GM06990 (cell line): ENCODE results near the gene UCK2.
A peak's percentile ranks its signal among the peaks of the same experiment; 100 is the strongest.

ENCODE experiments used
- DNase-seq: peaks from one replicate; pipeline ENCODE4 v3.0.0-alpha.2; 2011; ENCODE audit not compliant: insufficient read length; ENCODE audit errors: extremely low read depth
- H3K27me3 ChIP-seq: replicated peaks from 2 replicates; pipeline ENCODE4 v1.6.0; 2011; ENCODE audit warnings: low read length; ENCODE audit not compliant: control insufficient read depth, insufficient read depth
- H3K36me3 ChIP-seq: 2 replicates; pipeline ENCODE4 v1.5.1; 2011; ENCODE audit warnings: low read length; ENCODE audit not compliant: control insufficient read depth, insufficient read depth
- H3K4me3 ChIP-seq: replicated peaks from 2 replicates; pipeline ENCODE4 v1.5.1; 2011; ENCODE audit warnings: low read depth, mild to moderate bottlenecking, control low read depth, low read length
- CTCF ChIP-seq: IDR thresholded peaks from 2 replicates; pipeline ENCODE4 v1.5.1; 2011; ENCODE audit warnings: low read length, control low read depth, mild to moderate bottlenecking, inconsistent platforms; ENCODE audit not compliant: insufficient read depth, poor library complexity, severe bottlenecking

Gene UCK2

GRCh38 chr1:165845992-165846748 is 18.8 kb downstream of the UCK2 start:
- Histone ChIP-seq H3K27me3 (no peaks in the 10 kb centered on the region), H3K4me3 (no peak overlapping the region), H3K36me3 (no peaks in the 10 kb centered on the region; the same call in 1 of the 2 replicates)
- DNase-seq = no peak
- TF ChIP-seq CTCF = no peak

GRCh38 chr1:165847486-165847885 is 20.1 kb downstream of the UCK2 start:
- TF ChIP-seq CTCF = no peak
- no peaks in the 10 kb centered on the region for H3K27me3 ChIP-seq
- no peak for DNase-seq
- H3K36me3 ChIP-seq = no peaks in the 10 kb centered on the region; the same call in 1 of the 2 replicates
- H3K4me3 ChIP-seq = no peak overlapping the region

GRCh38 chr1:165849353-165850133 is 22.1 kb downstream of the UCK2 start:
- TF ChIP-seq CTCF = no peak
- Histone ChIP-seq H3K27me3 (no peaks in the 10 kb centered on the region), H3K36me3 (no peaks in the 10 kb centered on the region; the same call in 1 of the 2 replicates), H3K4me3 (no peak overlapping the region)
- no peak for DNase-seq

- Histone ChIP-seq H3K4me3 (no peak overlapping the region), H3K36me3 (no peaks in the 10 kb centered on the region; the same call in 1 of the 2 replicates), H3K27me3 (no peaks in the 10 kb centered on the region)
- peak; percentile 49 for DNase-seq
- TF ChIP-seq CTCF = no peak
Observed at GRCh38 chr1:165851034-165851658, 23.7 kb downstream of the UCK2 start.

- H3K36me3 ChIP-seq = no peaks in the 10 kb centered on the region; the same call in 1 of the 2 replicates
- no peaks in the 10 kb centered on the region for H3K27me3 ChIP-seq
- H3K4me3 ChIP-seq = no peak overlapping the region
- TF ChIP-seq CTCF = no peak
- no peak for DNase-seq
Observed at GRCh38 chr1:165852871-165853270, 25.5 kb downstream of the UCK2 start.
